HS-27A (cell line): ENCODE data around the gene JAG2.

Experiments used
- DNase-seq: peaks from one replicate; pipeline ENCODE4 v3.0.0-alpha.2; 2012; ENCODE audit warnings: low read depth, missing footprints

JAG2 gene

DNA sequence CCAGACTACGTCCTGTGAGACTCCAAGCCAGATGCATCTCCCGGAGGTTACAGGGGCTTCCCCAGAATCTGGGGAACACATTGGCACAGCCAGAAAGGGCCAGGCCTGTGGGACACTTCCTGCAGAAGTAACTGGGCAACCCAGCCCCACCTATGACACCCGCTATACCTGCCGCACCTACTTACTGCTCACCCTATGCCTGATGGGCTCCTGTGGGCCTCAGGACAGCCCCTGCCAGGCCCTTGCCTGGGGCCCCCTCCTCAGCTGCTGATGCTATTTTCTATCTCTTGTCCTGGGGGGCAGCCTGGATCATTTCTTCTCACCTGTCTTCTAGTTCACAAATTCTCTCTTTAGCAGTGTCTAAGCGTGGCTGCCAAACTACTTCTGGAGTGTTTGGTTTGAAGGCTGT, 28.7 kb downstream of the JAG2 start:
- no peak for DNase-seq

DNA sequence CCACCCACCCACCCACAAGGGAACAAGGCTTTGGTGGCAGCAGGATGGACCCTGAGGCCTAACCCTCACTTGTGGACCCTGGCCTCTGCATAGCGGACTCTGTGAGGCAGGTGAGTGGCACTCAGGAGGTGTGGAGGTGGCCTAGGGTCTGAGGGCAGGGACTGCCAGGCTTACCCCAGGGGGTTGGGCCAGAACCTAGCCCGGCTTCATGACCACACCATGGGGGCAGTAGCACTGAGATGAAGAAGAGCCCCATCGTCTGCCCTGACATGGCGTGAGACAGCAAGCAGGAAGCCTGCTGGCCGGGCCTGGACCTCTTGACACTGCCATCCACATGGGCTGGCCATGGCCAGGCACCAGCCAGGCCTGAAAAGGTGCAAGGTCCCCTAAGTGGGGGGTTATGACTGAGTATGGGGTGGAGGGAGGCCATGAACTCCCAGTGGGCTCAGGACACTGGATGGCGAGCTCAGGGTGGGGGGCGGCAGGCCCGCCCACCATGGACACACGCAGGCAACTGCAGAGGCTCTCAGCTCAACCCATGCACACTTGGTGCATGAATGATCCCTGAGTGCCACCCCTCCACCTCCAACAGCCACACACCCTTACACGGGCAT, 29.3 kb downstream of the JAG2 start:
- no peak for DNase-seq

DNA sequence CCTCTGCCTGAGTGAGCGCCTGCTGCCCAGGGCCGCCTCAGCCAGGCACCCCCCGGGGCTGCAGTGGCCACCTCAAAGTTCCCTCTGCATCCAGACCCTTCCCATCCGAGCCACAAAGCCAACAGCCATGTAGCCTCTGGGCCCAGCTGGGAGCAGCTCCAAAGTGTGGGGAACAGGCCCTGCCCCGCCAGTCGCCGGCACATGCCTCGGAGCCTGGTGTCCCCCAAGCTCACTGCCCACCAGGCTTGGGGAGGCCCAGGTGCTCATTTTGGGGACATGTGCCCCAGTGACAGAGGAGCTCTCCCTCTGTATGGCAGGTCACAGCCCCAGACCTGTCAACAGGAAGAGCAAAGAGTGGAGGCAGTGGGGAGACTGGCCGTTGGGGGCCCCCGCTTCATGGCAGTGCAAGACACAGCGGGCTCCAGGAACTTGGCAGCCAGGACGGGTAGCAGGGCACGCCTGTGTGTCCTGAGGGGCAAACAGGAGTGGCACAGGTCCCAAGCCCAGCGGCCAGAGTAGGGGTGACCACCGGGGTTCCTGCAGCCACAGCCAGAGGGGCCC, 29.9 kb downstream of the JAG2 start:
- no peak for DNase-seq

DNA sequence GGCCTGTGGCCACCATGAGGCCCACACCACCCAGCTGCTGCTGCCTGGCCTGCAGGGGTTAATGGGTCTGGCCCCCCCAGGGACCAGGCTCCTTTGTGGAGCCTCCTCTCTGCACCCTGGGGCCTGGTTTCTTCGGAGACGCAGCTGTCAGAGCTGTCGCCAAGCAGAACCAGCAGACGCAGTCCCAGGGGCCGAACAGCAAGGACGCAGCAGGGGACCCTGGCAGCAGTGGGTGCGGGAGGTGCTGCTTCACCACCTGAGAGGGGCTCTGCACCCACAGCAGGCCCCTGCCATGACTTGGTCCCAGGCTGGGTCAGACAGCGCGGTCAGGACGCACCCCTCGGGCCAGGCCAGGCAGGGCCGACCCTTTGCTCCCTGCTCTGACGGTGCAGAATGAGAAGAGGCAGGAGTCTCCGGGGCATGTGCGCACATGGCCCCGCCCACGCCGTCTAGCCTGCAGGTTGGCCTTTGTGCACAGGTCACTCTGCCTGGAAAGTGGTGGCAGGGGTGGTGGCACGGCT, 30.5 kb downstream of the JAG2 start:
- no peak for DNase-seq

DNA sequence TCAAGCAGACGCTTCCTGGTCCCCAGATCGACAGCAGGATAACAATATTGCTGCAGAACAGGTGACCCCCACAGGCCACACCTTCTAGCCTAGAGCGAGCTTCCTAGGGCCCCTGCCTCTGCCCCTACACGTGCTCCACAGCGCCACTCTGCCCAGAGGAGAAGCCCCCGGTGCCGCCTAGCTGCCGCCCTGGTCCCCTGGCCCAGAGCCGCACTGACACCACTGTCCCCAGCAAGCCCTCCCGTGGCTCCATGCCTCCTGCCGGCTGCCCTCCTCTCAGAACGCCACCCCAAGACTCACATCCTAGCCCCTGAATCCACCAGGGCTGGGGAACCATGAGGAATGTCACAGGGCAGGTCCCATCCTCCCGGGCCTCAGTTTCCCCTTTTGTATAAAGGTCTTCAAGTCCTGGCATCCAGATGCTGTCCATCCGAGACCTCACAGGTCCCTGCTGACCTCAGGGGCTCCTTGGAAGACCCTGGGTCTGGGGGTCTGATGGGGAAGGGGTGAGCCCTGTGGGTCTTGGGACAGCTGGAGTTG, 31.0 kb downstream of the JAG2 start:
- no peak for DNase-seq

DNA sequence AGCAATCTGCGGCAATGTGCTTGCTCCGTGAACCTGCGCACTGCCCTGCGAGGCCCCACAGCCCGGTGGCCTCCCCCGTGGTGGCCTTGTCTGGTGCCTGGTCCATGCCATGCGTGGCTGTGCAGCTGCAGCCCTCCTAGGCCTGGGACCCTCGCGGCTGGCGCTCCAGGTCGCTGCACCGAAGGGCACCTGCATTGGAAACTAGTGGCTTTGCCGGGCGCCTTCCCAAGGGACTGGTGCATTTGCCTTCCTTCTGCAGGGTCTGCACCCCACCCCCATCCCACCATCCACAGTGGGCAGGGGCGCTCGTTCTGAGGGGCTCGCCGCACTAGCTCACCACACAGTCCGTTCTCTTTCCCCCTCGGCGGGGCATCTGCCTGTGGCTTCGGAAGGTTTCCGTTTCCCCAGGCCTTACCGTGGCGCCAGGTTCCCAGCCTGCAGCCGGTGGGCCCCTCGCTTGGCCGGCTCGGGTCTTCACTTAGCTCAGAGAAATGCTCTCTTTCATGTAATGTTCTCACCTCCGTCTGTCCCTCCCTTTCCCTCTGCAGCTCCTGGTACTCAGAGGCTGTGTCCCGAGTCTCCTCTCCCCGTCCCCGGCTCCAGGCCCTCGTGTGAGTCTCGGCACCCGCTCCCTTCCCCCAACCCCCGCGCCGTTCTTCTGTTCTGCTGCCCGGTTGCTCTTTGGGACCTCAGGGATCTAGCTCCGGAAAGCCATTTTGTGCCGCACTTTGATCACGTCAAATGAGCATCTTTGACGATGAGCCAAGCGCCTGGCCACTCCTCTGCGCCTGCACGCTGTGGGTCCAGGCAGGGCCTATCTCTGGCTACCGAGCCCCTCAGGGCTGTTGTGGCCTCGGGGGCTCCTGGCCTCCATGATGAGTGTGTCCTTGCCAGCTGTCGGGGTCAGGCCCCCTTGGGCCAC, 31.9 kb downstream of the JAG2 start:
- DNase-seq = no peak

DNA sequence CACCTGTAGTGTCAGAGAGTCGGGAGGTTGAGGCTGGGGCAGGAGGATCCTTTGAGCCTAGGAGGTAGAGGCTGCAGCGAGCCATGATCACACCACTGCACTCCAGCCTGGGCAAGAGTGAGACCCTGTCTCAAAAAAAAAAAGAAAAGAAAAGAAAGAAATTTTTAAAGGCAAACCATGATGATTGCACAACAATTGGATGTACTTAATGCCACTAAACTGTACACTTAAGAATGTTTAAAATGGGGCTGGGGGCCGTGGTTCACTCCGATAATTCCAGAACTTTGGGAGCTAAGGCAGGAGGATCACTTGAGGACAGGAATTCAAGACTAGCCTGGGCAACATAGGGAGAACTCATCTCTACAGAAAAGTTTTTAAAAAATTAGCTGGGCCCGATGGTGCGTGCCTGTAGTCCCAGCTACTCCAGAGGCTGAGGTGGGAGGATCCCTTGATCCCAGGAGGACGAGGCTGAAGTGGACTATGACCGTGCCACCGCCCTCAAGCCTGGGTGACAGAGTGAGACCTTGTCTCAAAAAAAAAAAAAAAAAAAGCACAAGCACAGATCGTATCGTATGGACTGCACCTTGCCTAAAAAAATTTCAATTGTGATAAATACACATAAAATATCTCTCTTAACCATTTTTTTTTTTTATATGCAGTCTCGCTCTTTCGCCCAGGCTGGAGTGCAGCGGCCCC, 32.7 kb downstream of the JAG2 start:
- no peak for DNase-seq

DNA sequence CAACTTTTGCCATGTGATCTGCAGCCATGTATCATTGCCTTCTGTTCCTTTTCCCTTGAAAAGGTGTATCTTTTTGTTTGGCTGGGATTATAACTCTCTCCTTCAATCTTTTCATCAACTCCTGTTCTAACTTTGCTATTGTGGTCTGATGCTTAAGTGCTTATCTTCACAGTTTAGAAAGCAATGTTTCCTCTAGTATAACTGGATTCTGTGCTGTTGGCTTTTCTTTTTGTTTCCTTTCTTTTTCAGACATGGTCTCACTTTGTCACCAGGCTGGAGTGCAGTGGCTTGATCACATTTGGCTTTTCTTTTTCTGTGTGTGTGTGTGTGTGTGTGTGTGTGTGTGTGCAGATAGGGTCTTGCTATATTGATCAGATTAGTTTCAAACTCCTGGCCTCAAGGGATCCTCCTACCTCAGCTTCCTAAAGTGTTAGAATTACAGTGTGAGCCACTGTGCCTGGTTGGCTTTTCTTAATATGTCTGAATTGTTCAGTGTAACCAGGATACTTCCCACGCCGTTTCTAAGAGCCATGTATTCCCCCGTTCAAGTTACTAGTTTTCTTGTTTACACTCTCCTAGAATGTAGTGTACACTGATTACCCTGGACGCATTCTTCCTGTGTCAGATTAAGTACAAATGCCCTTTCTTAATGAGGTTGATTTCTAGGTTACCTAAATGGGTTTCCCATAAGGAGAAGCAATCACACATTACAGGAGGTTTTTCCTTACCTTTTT, 35.5 kb downstream of the JAG2 start:
- DNase-seq = no peak

DNA sequence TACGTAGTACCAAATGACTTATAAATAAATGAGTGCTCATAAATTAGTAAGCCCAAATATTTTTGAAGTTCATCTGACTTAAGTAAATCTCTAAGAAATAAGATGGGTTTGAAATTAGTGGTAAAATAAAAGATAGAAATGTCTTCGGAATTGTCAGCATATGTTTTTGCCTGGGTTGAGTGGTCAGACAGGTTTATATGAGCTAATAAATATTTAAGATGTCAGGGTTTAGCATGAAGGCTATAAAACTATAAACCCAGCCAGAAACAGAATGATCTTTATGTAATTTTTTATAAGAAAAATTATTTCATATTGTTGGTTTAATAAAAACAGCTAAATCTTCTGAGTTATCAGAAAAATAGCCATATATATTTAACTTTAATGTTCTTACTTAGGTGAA, 37.3 kb downstream of the JAG2 start:
- DNase-seq = no peak

DNA sequence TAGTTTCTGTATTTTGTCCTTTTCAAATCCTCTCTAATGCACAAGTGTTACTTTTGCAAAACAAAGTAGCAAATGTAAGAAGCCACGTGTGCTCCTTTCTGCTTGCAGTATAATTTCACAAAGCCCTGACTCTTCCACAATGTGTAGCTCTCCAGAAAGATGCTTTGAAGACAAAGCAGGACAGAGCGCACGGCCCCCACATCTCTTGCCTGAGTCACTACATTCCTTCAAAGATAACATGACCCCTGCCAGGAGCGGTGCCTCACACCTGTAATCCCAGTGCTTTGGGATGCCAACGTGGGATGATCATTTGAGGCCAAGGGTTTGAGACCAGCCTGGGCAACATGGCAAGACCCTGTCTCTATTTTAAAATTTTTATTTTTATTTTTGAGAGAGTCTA, 40.5 kb downstream of the JAG2 start:
- no peak for DNase-seq

DNA sequence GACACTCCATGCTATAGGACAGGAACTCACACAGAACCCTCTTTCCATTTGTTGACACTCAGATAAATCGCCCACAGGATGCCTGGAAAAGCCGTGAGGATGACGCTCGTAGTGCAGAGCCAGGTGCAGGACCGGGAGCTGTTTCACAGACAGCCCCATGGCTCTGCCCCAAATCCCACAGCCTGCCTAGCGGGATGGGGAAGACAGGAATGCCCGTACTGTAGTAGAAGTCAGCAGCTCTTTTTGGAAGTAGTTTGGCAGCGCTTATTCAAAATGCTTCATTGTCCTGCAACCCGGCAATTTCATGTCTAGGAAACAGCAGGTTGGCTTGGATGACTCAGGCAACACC, 41.6 kb downstream of the JAG2 start:
- no peak for DNase-seq

DNA sequence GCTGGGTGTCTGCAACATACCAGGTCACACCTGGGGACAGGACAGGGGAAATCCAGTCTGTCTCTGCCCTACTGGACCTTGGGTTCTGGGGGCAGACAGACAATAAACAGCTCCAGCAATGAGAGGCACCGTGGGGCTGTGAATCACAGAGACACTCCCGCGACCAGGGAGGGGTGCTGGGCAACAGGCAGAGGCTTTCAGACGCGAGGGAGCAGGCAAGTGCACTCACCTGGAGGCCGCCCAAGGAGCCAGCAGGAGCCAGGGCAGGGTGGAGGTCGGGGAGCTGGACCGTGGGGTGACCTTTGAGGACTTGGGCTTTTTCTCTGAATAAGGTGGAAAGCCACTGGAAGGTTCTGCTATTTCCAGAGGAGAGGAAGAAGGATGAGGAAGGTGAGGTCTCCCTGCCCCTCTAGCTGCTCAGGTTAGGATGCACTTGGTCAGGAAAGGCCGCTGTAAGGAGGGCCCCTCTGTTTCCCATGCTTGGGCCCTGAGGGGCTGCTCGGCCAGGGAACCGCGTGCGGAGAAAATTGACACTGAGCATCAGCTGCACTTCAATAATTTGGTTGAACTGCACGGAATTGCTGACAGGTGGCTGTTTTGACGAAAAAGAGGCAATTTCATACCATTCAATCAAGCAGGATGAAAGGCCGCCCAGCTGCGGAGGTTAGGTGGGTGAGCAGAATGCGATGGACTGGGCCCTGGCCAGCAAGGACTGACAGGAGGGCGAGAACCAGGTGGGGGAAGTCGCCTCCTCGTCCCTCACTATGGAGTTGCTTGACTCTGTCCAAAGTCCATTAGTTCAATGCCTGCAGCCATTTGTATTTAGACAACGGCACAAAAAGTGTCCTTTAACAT, 42.2 kb downstream of the JAG2 start:
- no peak for DNase-seq

DNA sequence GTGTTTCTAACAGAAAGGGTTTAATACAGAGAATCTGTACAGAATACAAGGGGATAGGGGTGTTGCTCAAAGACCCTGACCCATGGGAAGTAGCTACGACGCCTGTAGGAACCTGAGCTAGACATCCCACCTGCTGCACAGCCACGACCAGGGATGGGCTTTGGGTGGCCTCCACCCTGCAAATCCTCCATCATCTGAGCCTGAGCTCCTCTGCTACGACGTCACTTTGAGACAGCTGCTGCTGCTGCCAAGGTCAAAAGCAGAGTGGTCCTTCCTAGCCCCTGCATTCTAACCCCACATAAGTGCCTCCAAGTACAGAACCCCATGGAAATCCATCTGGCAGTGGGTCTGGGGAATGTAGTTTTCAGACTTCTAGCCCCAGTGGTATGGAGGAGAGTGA, 43.8 kb downstream of the JAG2 start:
- DNase-seq = no peak

DNA sequence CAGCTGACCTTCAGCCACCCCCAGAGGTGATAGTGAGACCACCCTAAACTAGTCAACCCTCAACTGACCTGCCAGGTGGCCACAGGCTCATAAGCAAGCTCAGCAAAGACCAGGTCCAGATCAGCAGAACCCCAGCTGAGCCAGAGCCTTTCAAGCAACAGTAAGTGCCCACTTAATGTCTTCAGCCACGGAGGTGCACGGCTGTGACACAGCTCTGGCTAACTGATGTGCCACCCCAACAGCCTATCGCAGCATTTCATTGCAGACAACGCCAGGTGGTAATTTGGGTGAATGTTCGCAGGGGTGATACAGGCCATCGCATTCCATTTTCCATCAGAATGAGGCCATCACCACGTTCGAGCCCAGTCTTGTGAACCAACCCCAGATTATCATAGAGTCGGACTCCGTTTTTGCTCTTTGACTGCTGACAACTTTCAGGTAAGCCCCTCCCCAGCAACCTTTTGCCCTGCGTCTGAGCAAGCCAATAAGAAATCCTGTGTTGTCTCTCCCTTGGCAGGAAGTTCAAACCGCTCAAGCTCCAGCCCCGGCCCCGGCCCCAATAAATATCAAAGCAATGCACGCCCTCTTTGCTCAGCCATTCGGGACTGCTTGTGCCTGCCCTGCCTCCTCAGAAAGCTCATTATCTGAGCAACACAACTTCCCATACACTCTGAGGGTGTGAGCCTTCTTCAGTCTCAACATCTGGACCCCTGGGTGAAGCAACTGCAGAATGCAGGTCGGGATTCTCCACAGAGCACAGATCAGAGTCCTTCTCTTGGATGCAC, 44.4 kb downstream of the JAG2 start:
- no peak for DNase-seq

DNA sequence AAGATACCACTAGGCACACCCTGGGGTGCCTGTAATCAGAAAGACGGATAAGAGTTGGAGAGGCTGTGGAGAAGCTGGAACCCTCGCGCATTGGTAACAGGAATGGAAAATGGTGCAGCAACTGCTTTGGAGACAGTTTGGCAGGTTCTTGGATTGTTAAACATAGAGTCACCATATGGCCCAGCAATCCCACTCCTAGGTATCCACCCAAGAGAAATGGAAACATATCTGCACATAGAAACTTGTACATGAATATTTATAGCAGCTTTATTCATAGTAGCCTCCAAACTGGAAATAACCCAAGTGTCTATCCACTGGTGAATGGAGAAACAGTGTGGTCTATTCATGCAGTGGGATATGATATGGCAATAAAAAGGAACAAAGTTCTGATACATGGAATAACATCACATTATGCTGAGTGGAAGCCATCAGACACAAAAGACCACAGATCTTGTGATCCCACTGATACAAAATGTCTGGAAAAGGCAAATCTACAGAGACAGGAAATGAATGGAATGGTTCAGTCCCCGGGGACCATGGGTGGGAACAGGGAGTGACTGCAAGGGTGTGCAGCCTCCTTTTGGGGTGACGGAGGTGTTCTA, 45.4 kb downstream of the JAG2 start:
- no peak for DNase-seq

DNA sequence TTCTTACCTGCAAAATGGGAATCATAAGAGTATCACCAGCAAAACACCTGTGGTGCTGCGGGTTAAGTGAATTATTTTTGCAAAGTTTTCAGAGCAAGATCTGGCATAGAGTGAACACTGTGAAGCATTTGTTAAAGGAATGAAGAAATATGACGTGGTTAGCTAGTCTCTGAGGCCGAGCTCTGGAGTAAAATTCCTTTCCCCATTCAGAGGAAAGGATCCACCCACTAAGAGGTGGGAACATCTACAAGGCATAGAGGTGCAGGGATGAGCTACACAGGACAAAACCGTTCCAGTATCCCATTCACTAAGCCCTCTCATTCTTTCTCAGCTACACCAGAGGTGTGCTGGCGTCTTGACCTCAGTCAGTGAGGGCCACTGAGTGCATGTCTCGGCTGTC, 48.5 kb downstream of the JAG2 start:
- no peak for DNase-seq

DNA sequence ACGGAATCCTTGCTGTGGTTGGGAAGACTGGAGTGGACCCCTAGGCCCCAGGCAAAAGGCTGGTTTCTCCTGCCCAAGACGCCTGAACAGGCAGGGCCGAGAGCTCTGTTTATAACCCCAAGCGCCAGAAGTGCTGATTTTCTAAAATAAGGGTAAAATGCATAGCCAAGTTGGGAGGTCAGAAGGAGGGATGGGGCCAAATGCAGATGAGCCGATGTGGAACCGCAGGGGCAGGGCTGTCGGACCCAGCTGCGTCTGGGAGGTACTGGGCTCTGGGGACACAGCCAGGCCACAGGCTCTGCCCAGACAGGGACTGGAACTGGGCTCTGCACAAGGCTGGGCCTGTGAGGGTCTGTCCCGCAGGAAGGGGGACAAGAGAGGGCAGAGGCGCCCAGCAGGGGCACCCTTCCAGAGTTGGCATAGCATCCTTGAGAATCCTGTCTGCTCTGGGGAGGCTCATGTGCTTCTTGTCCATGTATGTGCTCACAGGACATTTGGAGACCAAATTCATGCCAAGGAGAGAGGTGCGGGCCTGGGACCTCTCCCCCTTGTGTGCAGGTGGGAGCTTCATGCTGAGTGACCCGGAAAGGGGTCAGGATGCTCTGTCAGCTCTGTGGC, 49.1 kb downstream of the JAG2 start:
- no peak for DNase-seq

DNA sequence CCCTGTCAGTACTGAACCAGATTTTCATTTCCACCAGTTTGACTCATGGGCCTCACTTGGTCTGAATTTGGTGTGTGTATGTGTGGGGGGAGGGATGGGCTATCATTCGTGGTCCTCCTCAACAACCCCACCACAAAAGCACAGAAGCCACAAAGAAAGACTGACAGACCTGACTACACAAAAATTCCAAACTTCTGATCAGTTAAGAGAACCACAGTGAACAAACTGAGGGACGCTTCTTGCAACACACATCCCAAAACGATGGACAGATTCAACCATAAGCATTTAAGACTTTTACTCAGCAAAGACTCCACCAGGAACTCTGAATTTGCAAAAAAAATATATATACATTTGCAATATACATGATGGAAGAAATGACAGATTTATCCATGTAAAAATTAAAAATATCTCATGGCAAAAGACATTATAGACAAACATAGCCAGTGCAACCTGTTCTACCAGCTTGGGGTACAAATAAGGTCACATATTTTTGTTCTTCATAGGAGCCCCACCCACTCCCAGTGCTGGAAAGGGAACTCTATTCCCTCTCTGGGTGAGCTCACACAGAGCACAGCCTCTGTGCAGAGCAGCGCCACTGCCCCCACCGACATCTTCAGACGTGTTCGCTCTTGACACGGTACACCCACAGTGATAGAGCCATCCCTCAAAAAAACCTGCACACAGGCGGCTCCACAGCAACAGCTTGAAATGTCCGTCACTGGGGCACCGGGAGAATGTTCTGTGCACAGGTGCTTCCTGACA, 49.7 kb downstream of the JAG2 start:
- DNase-seq = no peak
